ENCODE data around the gene TCF4. TPM values are rescaled to one million over a fixed set of nuclear protein-coding genes. Genes with fewer than 3 reads are reported as not detected.

TCF4 gene
- total RNA-seq, 1 donor from 2014 or later = 4.5 TPM

- intact Hi-C loops (cut with micrococcal nuclease) = no loop called here
Measured at GRCh38 chr18:55447672-55448018, 140.3 kb downstream of the TCF4 start.

- intact Hi-C loops (cut with micrococcal nuclease) = no loop called here
Measured at GRCh38 chr18:55446996-55447671, 140.9 kb downstream of the TCF4 start.

GRCh38 chr18:55444536-55444935 lies 143.5 kb downstream of the TCF4 start:
- intact Hi-C loops (cut with micrococcal nuclease) = no loop called here

- intact Hi-C loops (cut with micrococcal nuclease) = no loop called here
Measured at GRCh38 chr18:55443776-55444175, 144.2 kb downstream of the TCF4 start.

- intact Hi-C loops (cut with micrococcal nuclease) = no loop called here
Measured at GRCh38 chr18:55442561-55442960, 145.4 kb downstream of the TCF4 start.

GRCh38 chr18:55440988-55441387 lies 147.0 kb downstream of the TCF4 start:
- intact Hi-C loops (cut with micrococcal nuclease) = no loop called here

- intact Hi-C loops (cut with micrococcal nuclease) = no loop called here
Measured at GRCh38 chr18:55439056-55439455, 148.9 kb downstream of the TCF4 start.

GRCh38 chr18:55435592-55435991 lies 152.4 kb downstream of the TCF4 start:
- intact Hi-C loops (cut with micrococcal nuclease) = no loop called here

- intact Hi-C loops (cut with micrococcal nuclease) = no loop called here
Measured at GRCh38 chr18:55433648-55434047, 154.3 kb downstream of the TCF4 start.

GRCh38 chr18:55433140-55433539 lies 154.9 kb downstream of the TCF4 start:
- intact Hi-C loops (cut with micrococcal nuclease) = no loop called here

GRCh38 chr18:55432307-55433040 lies 155.5 kb downstream of the TCF4 start:
- intact Hi-C loops (cut with micrococcal nuclease) = no loop called here

GRCh38 chr18:55430026-55430425 lies 158.0 kb downstream of the TCF4 start:
- intact Hi-C loops (cut with micrococcal nuclease) = no loop called here

GRCh38 chr18:55427951-55428350 lies 160.0 kb downstream of the TCF4 start:
- intact Hi-C loops (cut with micrococcal nuclease) = no loop called here

GRCh38 chr18:55425698-55426097 lies 162.3 kb downstream of the TCF4 start:
- intact Hi-C loops (cut with micrococcal nuclease) = no loop called here

- intact Hi-C loops (cut with micrococcal nuclease) = no loop called here
Measured at GRCh38 chr18:55422456-55423180, 165.4 kb downstream of the TCF4 start.

- intact Hi-C loops (cut with micrococcal nuclease) = no loop called here
Measured at GRCh38 chr18:55421615-55422419, 166.2 kb downstream of the TCF4 start.

- intact Hi-C loops (cut with micrococcal nuclease) = no loop called here
Measured at GRCh38 chr18:55421308-55421614, 166.7 kb downstream of the TCF4 start.

- intact Hi-C loops (cut with micrococcal nuclease) = no loop called here
Measured at GRCh38 chr18:55420665-55421307, 167.2 kb downstream of the TCF4 start.

- intact Hi-C loops (cut with micrococcal nuclease) = loop anchor here (10.0 kb wide), 1 partner anchor 365 kb away; no protein-coding TSS in a partner anchor
Measured at GRCh38 chr18:55419947-55420664, 167.9 kb downstream of the TCF4 start.

All from T-helper 2 cell treated with Interferon-gamma antibody and Interleukin-4, amounts not matched to agents 100 ng/mL and 5 ng/mL, for 36 hours (primary cell).